Fibroblast of villous mesenchyme (primary cell): ENCODE results near the gene CIRBP. TPM values are rescaled to one million over a fixed set of nuclear protein-coding genes. Genes with fewer than 3 reads are reported as not detected.

ENCODE experiments used
- DNase-seq: peaks from one replicate; pipeline ENCODE4 v3.0.0-alpha.2; 2010; ENCODE audit warnings: low read depth
- H3K4me3 ChIP-seq: 2 replicates; pipeline ENCODE4 v1.5.1; 2011; ENCODE audit warnings: low read depth, mild to moderate bottlenecking, low read length
- total RNA-seq: library from RNA; depleted of rRNA; stranded (reverse); fragments of >200 nt; gene quantifications from 2 replicates; pipeline ENCODE4 v1.2.3, GENCODE V29; 2012
- TF ChIP-seq, protein P1 (sequence below): IDR thresholded peaks from 2 replicates; pipeline ENCODE4 v1.5.1; 2012; ENCODE audit warnings: low read depth, mild to moderate bottlenecking, low read length; ENCODE audit not compliant: insufficient read depth

Gene CIRBP
- total RNA-seq, 1 donor: 85.5 TPM

- TF ChIP-seq, protein P1, sequence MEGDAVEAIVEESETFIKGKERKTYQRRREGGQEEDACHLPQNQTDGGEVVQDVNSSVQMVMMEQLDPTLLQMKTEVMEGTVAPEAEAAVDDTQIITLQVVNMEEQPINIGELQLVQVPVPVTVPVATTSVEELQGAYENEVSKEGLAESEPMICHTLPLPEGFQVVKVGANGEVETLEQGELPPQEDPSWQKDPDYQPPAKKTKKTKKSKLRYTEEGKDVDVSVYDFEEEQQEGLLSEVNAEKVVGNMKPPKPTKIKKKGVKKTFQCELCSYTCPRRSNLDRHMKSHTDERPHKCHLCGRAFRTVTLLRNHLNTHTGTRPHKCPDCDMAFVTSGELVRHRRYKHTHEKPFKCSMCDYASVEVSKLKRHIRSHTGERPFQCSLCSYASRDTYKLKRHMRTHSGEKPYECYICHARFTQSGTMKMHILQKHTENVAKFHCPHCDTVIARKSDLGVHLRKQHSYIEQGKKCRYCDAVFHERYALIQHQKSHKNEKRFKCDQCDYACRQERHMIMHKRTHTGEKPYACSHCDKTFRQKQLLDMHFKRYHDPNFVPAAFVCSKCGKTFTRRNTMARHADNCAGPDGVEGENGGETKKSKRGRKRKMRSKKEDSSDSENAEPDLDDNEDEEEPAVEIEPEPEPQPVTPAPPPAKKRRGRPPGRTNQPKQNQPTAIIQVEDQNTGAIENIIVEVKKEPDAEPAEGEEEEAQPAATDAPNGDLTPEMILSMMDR: no peak
- H3K4me3 ChIP-seq: peak overlapping the region; percentile 25
- DNase-seq: no peak
Measured at GRCh38 chr19:1267477-1268225, 1.5 kb upstream of the CIRBP start.

- no peak overlapping the region for H3K4me3 ChIP-seq
Measured at GRCh38 chr19:1268226-1269064, 687 bp upstream of the CIRBP start.

GRCh38 chr19:1269478-1270212, 513 bp downstream of the CIRBP start:
- DNase-seq: peak; percentile 84
- H3K4me3 ChIP-seq: peak overlapping the region; percentile 82
- TF ChIP-seq, protein P1: no peak

More at GRCh38 chr19:1268226-1269064, 687 bp upstream of the CIRBP start:
- TF ChIP-seq, protein P1: no peak
- no peak for DNase-seq

DNA sequence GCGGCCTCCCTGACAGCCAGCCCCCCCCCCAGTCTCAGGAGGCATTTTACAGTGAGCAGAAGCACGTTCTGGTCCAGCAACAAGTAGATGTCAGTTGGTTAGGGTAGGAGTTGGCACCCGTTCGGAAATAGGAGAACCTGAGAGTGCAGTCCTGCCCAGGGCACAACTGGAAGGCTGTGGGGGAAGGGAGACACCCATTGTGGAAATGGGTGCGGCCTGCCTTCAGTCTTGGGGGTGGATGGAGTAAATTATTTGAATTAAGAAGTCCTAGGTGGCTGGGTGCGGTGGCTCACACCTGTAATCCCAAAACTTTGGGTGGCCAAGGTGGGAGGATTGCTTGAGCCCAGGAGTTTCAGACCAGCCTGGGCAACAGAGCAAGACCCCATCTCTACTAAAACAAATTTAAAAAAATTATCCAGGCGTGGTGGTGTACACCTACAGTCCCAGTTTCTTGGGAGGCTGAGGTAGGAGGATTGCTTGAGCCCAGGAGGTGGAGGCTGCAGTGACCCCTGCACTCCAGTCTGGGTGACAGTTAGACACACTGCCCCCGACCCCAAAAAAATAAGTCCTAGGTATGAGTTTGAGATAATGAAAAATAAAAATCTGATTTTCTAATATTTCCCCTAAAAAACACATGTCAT, 1.2 kb downstream of the CIRBP start:
- peak overlapping the region; percentile 82 for H3K4me3 ChIP-seq
- DNase-seq: no peak
- TF ChIP-seq, protein P1: no peak

DNA sequence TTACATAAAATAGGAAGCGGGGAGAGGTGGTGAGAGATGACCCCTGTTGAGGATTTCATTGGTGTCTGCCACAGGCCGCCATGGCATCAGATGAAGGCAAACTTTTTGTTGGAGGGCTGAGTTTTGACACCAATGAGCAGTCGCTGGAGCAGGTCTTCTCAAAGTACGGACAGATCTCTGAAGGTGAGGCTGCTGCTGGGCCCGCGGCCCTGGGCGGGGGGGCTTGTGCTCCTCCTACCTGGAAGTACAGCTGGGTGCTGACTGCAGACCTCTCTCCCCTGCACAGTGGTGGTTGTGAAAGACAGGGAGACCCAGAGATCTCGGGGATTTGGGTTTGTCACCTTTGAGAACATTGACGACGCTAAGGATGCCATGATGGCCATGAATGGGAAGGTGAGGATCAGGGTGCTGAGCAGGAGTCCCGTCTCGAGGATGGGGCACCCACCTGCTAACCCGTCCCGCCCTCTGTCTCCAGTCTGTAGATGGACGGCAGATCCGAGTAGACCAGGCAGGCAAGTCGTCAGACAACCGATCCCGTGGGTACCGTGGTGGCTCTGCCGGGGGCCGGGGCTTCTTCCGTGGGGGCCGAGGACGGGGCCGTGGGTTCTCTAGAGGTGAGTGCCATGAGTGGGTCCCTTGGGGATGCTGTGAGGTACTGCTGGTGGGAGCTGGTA, 1.9 kb downstream of the CIRBP start:
- H3K4me3 ChIP-seq: peak overlapping the region; percentile 82
- DNase-seq: no peak
- TF ChIP-seq, protein P1: no peak
